HL-60 (cell line): Measurements from ENCODE around the gene NOS1.

Experiments used
- POLR2AphosphoS5 ChIP-seq: IDR thresholded peaks from 2 replicates; pipeline ENCODE4 v1.6.1; 2012; ENCODE audit warnings: low read depth
- TF ChIP-seq, protein P1 (sequence below): IDR thresholded peaks from one replicate; pipeline ENCODE4 v1.5.1; 2011; ENCODE audit warnings: low read length, control low read depth, inconsistent platforms; ENCODE audit not compliant: insufficient read depth

DNA sequence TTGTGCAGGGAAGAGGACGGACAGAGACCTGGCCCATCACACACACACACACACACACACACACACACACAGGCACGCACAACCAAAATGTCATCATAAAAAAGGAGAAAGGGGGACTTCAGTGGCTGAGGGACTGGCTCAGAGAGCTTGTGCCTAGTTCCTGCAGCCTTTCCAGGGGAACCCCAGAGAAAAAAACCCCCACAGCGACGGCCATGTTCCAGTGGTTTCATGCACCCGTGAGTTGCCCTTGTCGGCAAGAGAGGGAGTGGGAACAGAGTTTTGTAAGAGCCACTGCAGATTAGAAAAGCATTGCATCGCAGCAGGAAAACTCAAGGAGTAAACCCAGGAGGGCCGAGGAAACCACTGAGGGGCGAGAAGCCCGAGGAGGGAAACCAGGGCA is 146.6 kb downstream of the NOS1 start:
- TF ChIP-seq, protein P1, sequence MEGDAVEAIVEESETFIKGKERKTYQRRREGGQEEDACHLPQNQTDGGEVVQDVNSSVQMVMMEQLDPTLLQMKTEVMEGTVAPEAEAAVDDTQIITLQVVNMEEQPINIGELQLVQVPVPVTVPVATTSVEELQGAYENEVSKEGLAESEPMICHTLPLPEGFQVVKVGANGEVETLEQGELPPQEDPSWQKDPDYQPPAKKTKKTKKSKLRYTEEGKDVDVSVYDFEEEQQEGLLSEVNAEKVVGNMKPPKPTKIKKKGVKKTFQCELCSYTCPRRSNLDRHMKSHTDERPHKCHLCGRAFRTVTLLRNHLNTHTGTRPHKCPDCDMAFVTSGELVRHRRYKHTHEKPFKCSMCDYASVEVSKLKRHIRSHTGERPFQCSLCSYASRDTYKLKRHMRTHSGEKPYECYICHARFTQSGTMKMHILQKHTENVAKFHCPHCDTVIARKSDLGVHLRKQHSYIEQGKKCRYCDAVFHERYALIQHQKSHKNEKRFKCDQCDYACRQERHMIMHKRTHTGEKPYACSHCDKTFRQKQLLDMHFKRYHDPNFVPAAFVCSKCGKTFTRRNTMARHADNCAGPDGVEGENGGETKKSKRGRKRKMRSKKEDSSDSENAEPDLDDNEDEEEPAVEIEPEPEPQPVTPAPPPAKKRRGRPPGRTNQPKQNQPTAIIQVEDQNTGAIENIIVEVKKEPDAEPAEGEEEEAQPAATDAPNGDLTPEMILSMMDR = no peak
- TF ChIP-seq POLR2AphosphoS5 = no peak
